Measurements from ENCODE around the gene LY6G6D. TPM values are rescaled to one million over a fixed set of nuclear protein-coding genes. Genes with fewer than 3 reads are reported as not detected.

LY6G6D gene
- total RNA-seq, 1 donor from 2014 or later: not detected

DNA sequence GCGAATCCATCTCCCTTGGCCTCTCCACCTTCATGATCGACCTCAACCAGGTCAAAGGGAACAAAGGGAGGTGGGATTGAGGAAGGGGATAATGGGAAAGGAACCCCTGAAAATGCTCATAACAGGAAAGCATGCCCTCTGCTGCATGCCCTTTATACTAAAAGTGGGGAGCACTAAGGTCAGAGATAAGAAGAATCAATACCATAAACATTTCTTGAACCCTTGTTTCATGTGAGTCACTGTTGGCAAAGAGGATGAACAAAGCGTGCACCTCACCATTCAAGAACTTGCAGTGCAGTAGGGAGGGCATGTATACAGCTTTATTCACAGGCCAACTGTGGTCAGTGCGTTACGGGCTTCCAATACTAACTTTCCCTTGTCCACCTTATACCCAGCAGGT is 45.6 kb downstream of the LY6G6D start:
- H3K27me3 Mint-ChIP-seq (ENCODE audit: low read depth): no peaks in the 10 kb centered on the region
- H3K4me1 Mint-ChIP-seq: peaks cover 30% of the 10 kb centered on the region
- H3K4me3 Mint-ChIP-seq: no peak overlapping the region
- TF ChIP-seq, protein P1, sequence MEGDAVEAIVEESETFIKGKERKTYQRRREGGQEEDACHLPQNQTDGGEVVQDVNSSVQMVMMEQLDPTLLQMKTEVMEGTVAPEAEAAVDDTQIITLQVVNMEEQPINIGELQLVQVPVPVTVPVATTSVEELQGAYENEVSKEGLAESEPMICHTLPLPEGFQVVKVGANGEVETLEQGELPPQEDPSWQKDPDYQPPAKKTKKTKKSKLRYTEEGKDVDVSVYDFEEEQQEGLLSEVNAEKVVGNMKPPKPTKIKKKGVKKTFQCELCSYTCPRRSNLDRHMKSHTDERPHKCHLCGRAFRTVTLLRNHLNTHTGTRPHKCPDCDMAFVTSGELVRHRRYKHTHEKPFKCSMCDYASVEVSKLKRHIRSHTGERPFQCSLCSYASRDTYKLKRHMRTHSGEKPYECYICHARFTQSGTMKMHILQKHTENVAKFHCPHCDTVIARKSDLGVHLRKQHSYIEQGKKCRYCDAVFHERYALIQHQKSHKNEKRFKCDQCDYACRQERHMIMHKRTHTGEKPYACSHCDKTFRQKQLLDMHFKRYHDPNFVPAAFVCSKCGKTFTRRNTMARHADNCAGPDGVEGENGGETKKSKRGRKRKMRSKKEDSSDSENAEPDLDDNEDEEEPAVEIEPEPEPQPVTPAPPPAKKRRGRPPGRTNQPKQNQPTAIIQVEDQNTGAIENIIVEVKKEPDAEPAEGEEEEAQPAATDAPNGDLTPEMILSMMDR (conservative IDR thresholded peaks at IDR 0.05): no peak
- H3K27ac Mint-ChIP-seq (ENCODE audit: unreplicated experiment): peak overlapping the region; percentile 88
- peaks cover 29% of the 10 kb centered on the region for H3K36me3 Mint-ChIP-seq (ENCODE audit: low read depth)
- DNase-seq (ENCODE audit: low read depth, low spot score): no peak
- H3K9me3 Mint-ChIP-seq: no peaks in the 10 kb centered on the region

- Mint-ChIP-seq H3K27ac (ENCODE audit: unreplicated experiment) (no peak overlapping the region), H3K36me3 (ENCODE audit: low read depth) (peaks cover 29% of the 10 kb centered on the region), H3K4me3 (no peak overlapping the region), H3K9me3 (no peaks in the 10 kb centered on the region), H3K27me3 (ENCODE audit: low read depth) (no peaks in the 10 kb centered on the region), H3K4me1 (peaks cover 31% of the 10 kb centered on the region)
- no peak for DNase-seq (ENCODE audit: low read depth, low spot score)
- TF ChIP-seq, protein P1 (conservative IDR thresholded peaks at IDR 0.05): no peak
These were observed 46.2 kb downstream of the LY6G6D start for GRCh38 chr6:31761343-31761742.

- DNase-seq (ENCODE audit: low read depth, low spot score): no peak
- Mint-ChIP-seq H3K4me3 (peak within 1 kb of the TSS; percentile 47), H3K27me3 (ENCODE audit: low read depth) (no peaks in the 10 kb centered on the region), H3K36me3 (ENCODE audit: low read depth) (peaks cover 29% of the 10 kb centered on the region), H3K9me3 (no peaks in the 10 kb centered on the region), H3K4me1 (peaks cover 35% of the 10 kb centered on the region), H3K27ac (ENCODE audit: unreplicated experiment) (peak within 1 kb of the TSS; percentile 89)
- TF ChIP-seq, protein P1 (conservative IDR thresholded peaks at IDR 0.05): no peak
These were observed 47.2 kb downstream of the LY6G6D start, which contains the start of gene SAPCD1 for GRCh38 chr6:31762356-31762755. Gene SAPCD1, plus strand, starts transcription at chr6:31762656. Its CDS starts 399 bp downstream, at chr6:31763055.

DNA sequence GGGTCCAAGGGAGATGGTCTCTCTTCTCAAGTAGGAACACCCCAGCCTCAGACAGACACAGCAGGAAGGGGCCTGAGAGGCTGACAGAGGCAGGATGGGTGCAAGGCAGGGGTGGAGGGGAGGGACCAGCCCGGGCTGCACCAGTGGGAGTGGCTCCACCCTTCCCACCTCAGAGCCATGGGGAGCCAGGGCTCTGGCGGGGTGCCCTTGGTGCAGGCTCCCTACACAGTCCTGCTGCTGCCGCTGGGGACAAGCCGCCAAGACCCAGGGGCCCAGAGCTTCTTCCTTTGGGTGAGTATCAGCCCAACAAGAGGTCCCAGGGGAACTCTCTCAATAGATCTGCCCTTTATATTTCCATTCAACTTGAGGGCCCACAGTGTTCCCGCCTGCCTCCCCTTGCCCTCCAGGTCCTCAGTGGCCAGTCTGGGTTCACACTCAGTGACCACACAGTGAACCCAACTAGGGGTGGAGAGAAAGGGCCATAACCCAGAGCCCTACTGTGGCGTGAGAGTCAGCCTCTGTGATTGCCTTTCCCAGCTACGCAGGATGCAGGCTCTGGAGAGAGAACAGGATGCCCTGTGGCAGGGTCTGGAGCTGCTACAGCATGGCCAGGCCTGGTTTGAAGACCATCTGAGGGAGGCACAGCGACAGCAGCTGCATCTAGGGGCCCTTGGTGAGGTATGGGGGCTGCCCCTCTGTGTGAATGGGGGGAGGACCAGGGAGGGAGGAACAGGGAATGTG is 47.9 kb downstream of the LY6G6D start:
- Mint-ChIP-seq H3K4me3 (peak overlapping the region; percentile 47), H3K27ac (ENCODE audit: unreplicated experiment) (peak overlapping the region; percentile 89), H3K27me3 (ENCODE audit: low read depth) (no peaks in the 10 kb centered on the region), H3K4me1 (peaks cover 35% of the 10 kb centered on the region), H3K9me3 (no peaks in the 10 kb centered on the region), H3K36me3 (ENCODE audit: low read depth) (peaks cover 29% of the 10 kb centered on the region)
- no peak for DNase-seq (ENCODE audit: low read depth, low spot score)
- TF ChIP-seq, protein P1 (conservative IDR thresholded peaks at IDR 0.05): no peak

DNA sequence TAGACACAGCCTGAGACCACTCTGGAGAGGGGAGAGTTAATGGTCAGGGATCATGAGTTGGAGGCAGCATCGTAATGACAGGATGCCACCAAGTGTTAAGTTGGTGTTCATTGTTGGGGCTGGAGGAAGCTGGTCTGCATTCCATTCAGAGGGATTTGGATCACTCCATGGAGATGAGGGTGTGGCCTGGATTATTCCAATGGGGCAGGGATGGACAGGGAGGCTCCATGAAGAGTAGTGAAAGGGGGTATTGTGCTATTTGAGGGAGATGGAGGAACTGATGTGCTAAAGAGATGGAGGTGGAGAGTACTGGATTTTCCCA is 48.4 kb downstream of the LY6G6D start:
- no peak for DNase-seq (ENCODE audit: low read depth, low spot score)
- H3K27ac Mint-ChIP-seq (ENCODE audit: unreplicated experiment): peak overlapping the region; percentile 89
- H3K4me1 Mint-ChIP-seq: peaks cover 35% of the 10 kb centered on the region
- H3K9me3 Mint-ChIP-seq: no peaks in the 10 kb centered on the region
- peaks cover 28% of the 10 kb centered on the region for H3K36me3 Mint-ChIP-seq (ENCODE audit: low read depth)
- TF ChIP-seq, protein P1 (conservative IDR thresholded peaks at IDR 0.05): no peak
- H3K4me3 Mint-ChIP-seq: peak overlapping the region; percentile 47
- H3K27me3 Mint-ChIP-seq (ENCODE audit: low read depth): no peaks in the 10 kb centered on the region

All from neural crest cell (in vitro differentiated cells).